Activated CD8-positive, alpha-beta memory T cell treated with anti-CD3 and anti-CD28 coated beads, Interleukin-2, amount 50 U/mL, for 1 hour (primary cell): ENCODE measurements around the gene FAM186B.
A peak's percentile ranks its signal among the peaks of the same experiment; 100 is the strongest.

ENCODE experiments used
- DNase-seq: peaks from one replicate; pipeline ENCODE4 v3.0.0-alpha.2; 2020; ENCODE audit errors: extremely low read depth

Gene FAM186B

GRCh38 chr12:49567611-49568441 is 37.6 kb downstream of the FAM186B start, which contains the start of gene MCRS1:
MCRS1 (minus strand) TSS chr12:49568142; CDS start chr12:49566731, 1,411 bp downstream.
- peak; percentile 89 for DNase-seq

GRCh38 chr12:49567302-49567610 is 38.2 kb downstream of the FAM186B start:
- DNase-seq, result no peak

- DNase-seq, result no peak
Measured at GRCh38 chr12:49566361-49566760, 39.1 kb downstream of the FAM186B start.

GRCh38 chr12:49565406-49566265 is 39.8 kb downstream of the FAM186B start:
- no peak for DNase-seq

- DNase-seq, result no peak
Measured at GRCh38 chr12:49564686-49565405, 40.6 kb downstream of the FAM186B start.

GRCh38 chr12:49563951-49564685 is 41.3 kb downstream of the FAM186B start:
- no peak for DNase-seq

GRCh38 chr12:49562831-49563230 is 42.6 kb downstream of the FAM186B start:
- no peak for DNase-seq

- no peak for DNase-seq
Measured at GRCh38 chr12:49562233-49562632, 43.2 kb downstream of the FAM186B start.

GRCh38 chr12:49560695-49561094 is 44.7 kb downstream of the FAM186B start:
- no peak for DNase-seq

- no peak for DNase-seq
Measured at GRCh38 chr12:49559011-49559675, 46.3 kb downstream of the FAM186B start.

- DNase-seq, result no peak
Measured at GRCh38 chr12:49558526-49558925, 46.9 kb downstream of the FAM186B start.

- DNase-seq, result no peak
Measured at GRCh38 chr12:49557917-49558215, 47.6 kb downstream of the FAM186B start.

- DNase-seq, result no peak
Measured at GRCh38 chr12:49557187-49557916, 48.1 kb downstream of the FAM186B start.

GRCh38 chr12:49556391-49557186 is 48.9 kb downstream of the FAM186B start:
- DNase-seq, result no peak

GRCh38 chr12:49555631-49556390 is 49.6 kb downstream of the FAM186B start:
- no peak for DNase-seq

GRCh38 chr12:49554266-49554665 is 51.2 kb downstream of the FAM186B start:
- no peak for DNase-seq

- no peak for DNase-seq
Measured at GRCh38 chr12:49553512-49554088, 51.8 kb downstream of the FAM186B start.

GRCh38 chr12:49552899-49553298 is 52.5 kb downstream of the FAM186B start:
- no peak for DNase-seq

- DNase-seq, result no peak
Measured at GRCh38 chr12:49552425-49552824, 53.0 kb downstream of the FAM186B start.
